Omental fat pad (tissue), 4 donors: ENCODE measurements around the gene LRIT2. TPM values are rescaled to one million over a fixed set of nuclear protein-coding genes. Genes with fewer than 3 reads are reported as not detected.

Source experiments
- ATAC-seq: fragments of 150-250 bp; one replicate; pipeline ENCODE4 v1.9.1; 2016; ENCODE audit warnings: mild to moderate bottlenecking, moderate library complexity; ENCODE audit not compliant: low FRiP score
- DNase-seq: peaks from one replicate; pipeline ENCODE4 v3.0.0-alpha.2; 2019; ENCODE audit warnings: low spot score
- total RNA-seq, 4 donors: library from RNA; depleted of rRNA; stranded (reverse); fragments of >200 nt; gene quantifications; one replicate each; pipeline ENCODE4 v1.1.0, GENCODE V29; 2016
- TF ChIP-seq, protein P1 (sequence below), 3 donors: fragments of 450-650 bp; IDR thresholded peaks; one replicate each; pipeline ENCODE4 v1.5.1; 2016 to 2017; ENCODE audit warnings: antibody characterized with exemption in 3 of 3, mild to moderate bottlenecking in 3 of 3, moderate library complexity in 2 of 3

LRIT2 gene
- total RNA-seq, 4 donors from 2014 or later = not detected

DNA sequence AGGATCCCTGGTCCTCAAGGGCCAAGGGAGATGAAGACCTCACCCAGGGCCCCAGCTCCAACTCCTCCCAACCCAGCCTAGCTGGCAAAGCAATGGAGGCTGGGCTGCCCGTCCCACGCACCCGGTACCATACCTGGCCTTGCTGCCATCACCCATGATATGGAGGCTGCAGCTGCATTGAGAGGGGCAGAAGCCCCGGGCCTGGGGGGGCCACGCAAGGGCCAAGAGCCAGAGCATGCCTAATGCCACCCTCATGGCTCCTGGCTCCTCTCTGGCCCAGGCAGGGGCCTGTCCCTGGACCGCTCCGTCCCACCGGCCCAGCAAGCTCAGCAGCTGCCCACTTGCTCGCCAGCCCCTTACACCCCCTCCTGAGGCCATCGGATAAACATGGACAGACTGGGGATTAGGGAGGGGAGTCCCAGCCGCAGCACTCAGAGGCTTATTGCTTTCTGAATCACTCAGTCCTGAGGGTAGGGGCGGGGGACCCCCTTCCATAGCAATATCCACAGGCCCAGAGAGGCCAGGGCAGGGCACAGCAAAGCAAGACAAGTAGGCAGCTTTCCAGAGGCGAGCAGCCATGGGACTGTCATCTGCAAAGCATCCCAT lies 15.9 kb upstream of the LRIT2 start, which contains the start of gene LRIT1:
TSS of gene LRIT1 (minus strand) at position 362 of the 606 bp plus-strand sequence. CDS start at position 255, 107 bp downstream.
- DNase-seq (no peak), ATAC-seq (no peak)
- TF ChIP-seq, protein P1, sequence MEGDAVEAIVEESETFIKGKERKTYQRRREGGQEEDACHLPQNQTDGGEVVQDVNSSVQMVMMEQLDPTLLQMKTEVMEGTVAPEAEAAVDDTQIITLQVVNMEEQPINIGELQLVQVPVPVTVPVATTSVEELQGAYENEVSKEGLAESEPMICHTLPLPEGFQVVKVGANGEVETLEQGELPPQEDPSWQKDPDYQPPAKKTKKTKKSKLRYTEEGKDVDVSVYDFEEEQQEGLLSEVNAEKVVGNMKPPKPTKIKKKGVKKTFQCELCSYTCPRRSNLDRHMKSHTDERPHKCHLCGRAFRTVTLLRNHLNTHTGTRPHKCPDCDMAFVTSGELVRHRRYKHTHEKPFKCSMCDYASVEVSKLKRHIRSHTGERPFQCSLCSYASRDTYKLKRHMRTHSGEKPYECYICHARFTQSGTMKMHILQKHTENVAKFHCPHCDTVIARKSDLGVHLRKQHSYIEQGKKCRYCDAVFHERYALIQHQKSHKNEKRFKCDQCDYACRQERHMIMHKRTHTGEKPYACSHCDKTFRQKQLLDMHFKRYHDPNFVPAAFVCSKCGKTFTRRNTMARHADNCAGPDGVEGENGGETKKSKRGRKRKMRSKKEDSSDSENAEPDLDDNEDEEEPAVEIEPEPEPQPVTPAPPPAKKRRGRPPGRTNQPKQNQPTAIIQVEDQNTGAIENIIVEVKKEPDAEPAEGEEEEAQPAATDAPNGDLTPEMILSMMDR (IDR thresholded peaks at IDR 0.05) = no peak

DNA sequence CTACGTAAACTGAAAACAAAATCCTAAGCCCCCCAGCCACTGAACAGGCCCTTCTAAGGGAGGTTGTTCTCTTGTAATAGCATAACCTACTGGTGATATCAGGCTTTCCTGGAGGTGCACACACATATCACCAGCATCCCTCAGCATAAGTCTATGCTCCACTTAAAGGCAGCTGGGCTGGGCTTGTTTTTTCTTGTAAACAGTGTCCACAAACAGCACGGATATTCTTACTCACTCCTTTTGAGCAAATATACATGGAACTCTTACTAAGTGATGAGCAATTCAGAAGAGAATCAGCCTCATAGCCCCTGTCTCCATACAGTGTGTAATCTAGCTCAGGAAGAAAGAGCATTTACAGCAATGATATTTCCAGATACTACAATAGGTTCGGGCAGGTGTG lies 13.6 kb upstream of the LRIT2 start:
- ATAC-seq = no peak
- no peak for DNase-seq
- TF ChIP-seq, protein P1 (IDR thresholded peaks at IDR 0.05) = no peak

DNA sequence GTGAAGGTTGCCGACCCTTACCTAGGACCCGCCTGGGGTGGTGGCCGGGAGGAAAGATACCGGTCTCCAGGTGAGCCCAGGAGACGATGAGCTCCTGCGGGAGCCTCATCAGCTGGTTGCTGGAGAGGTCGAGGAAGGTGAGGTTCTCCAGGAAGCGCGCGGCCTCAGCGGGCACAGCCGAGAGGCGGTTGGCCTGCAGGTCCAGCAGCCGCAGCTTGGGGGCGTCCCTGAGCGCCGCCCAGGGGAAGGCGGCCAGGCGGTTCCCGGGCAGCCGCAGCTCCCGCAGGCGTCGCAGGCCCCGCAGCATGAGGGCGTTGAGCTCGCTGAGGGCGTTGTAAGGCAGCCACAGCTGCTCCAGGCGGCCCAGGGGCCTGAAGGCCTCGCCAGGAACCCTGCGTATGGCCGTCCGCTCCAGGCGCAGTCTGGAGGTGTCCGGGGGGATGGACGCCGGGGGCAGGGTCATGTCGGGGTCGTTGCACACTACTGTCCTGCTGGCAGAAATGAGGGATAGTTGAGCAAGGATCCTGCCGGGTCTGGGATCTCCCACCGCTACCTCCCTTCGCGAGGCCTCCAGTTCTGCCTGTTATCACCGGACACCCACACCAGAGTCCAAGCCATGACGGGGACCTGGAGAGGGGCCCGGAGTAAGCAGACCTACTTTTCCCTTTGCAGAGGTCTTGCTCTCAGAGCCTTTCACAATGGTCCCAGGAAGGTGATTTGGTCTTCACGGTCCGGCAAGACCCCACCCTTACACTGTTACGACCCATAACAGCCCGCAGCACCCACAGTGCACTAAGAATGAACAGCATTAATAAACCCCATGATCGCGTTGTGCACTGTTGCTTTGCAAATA lies 12.1 kb upstream of the LRIT2 start:
- ATAC-seq (no peak), DNase-seq (no peak)
- TF ChIP-seq, protein P1 (IDR thresholded peaks at IDR 0.05) = no peak

DNA sequence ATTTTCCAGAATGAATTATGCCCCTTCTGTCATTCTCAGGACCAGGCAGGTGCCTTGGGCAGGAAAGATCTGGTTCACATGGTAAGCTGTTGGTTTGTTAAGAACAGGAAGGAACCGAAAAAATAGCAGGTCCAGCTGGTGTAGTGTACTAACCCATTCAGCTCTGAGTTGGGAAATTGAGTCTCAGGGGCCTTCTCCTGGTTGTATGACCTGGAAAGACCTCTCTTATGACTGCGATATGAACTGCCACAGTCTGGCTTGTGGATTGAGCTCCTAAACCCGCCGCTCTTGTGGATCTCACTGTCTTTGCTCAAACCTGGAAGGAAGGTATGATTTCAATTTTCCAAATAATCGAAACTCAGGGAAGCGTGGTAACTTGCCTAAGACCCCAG lies 11.5 kb upstream of the LRIT2 start:
- no peak for DNase-seq
- TF ChIP-seq, protein P1 (IDR thresholded peaks at IDR 0.05) = no peak

DNA sequence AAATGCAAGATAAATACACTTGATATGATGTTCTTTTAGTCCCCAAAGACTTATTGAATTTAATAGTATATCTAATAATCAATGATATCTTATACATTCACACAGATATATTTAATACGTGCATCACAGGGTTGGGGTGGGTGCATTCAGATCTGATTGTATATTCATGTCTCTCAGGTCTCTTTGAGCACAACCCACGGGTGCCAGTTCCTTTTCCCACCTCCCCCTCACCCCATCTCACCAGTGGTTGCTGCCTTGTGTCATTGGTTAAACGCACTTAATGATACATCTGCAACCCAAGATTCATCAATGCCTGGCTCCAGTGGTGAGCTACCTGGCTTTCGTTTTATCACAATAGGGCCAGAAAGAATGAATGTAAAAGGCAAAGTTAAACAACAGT lies 9.8 kb upstream of the LRIT2 start:
- ATAC-seq = no peak
- no peak for DNase-seq
- TF ChIP-seq, protein P1 (IDR thresholded peaks at IDR 0.05) = no peak

More for the DNA sequence above, 11.5 kb upstream of the LRIT2 start:
- no peak for ATAC-seq

DNA sequence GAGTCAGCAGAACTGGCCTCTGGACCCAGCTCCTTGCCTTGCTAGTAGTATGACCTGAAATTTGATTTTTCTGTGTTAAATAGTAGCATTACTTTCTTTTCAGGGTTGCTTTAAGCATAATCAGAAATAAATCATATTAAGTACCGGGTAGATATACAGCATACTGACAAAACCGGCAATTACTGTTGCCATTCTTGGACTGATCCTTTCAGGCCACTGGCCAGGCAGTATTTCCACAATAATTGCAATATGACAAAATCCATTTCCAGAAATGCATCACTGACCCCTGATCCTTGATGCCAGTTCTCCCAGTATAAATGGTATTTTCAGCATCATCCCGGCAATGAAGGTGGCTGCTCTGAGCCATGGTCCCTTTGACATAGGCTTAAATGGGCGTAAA lies 9.1 kb upstream of the LRIT2 start:
- no peak for ATAC-seq
- TF ChIP-seq, protein P1 (IDR thresholded peaks at IDR 0.05) = no peak
- DNase-seq = no peak
